HG02623 (cell line): ENCODE measurements around the gene RETREG1.
"Not testable (repeated sequence)": the region's sequence is repeated elsewhere in the genome, so short reads cannot be mapped to it uniquely, and the experiment has no call there.

Experiments used
- ATAC-seq: cut with Tn5 transposase; IDR thresholded peaks from one replicate; pipeline ENCODE4 v1.9.1; 2021; ENCODE audit warnings: moderate library complexity; ENCODE audit not compliant: unreplicated experiment

RETREG1 gene

DNA sequence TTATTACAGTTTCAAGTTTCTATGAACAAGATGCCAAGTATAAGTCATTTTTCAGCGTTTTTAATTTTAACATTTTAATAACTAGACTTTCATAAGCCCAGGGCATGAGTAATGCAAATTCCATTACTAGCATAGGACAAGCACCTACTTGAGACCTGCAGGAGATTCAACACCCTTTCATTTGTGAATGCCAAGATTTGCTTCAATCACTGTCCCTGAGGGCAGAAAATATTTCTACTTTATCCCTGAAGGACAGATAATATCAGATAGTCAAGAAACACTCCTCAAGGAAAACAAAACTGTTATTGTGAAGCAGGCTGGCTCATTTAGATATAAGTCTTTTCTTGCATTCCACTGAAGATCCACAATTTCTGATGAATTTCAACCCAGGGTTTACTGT is 123.5 kb downstream of the RETREG1 start:
- no peak for ATAC-seq

DNA sequence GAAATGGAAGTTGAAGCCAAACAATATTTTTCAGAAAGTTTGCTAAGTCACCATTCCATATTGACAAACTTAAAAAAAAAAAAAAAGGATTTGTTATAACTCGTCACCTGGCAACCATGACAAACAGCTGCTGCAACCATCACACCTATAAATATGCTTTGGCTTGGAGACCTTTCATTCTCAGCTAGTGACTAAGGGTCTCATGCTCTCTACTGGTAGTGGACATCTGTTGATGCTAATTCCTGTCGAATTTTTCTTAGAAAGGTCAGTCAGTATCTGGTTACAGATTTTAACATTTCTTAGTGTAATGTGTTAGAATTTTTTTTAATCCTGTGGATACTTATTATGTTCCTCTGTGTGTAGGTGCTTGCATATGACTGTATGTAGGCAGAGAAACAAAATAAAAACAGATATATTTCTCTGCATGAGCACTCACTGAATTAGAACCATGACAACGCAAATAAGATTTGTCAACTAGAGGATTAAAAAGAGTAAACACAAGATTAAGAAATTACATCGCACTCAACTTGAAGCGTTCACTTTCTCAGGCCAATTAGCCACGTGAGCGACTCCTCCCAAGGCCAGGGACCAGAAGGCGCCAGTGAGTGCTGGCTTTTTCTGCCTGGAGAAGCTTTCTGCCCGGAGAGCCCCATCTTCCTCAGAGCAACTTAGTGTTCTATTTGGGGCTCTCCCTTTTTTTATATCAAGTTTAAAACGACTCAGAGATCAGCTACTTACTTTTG is 124.2 kb downstream of the RETREG1 start:
- ATAC-seq: no peak

DNA sequence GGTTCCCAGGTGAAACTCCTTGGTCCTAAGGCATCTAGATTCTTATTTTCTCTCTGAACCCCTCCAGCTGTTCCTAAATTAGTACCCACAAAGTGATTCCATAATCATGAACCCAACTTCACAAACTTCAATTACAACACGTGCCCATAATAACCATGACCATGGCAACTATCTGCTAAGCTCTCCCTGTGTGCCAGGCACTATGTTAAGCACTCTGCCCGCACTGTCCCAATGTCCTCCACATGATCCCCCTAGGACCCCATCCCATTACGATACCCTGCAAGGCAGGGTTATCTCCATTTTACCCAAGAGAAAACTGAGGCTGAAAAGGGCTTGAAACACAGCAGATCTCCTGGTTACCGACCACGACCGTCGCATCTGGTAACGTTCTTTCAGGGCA is 125.9 kb downstream of the RETREG1 start:
- ATAC-seq: no peak

DNA sequence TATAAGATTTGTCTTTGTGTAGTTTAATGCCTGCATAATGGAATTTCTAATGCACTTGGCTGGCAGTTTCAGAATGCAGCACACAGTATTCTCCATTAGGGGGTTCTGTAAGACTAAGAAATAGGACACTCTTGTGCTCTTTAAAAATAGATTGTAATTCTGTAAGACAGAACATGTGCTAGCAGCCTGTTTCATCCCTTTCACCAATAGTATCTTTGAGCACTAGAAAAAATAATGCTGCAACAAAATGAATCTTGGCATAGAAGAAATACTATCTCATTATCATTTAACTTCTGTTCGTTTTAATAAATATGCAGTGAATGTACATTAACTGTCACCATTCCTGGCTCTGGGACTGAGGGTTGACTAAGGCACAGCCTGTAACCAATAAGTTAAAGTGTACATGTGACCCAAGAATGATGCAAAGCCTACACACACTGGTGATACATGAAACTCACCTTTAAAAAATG is 127.4 kb downstream of the RETREG1 start:
- peak; percentile 64 for ATAC-seq

DNA sequence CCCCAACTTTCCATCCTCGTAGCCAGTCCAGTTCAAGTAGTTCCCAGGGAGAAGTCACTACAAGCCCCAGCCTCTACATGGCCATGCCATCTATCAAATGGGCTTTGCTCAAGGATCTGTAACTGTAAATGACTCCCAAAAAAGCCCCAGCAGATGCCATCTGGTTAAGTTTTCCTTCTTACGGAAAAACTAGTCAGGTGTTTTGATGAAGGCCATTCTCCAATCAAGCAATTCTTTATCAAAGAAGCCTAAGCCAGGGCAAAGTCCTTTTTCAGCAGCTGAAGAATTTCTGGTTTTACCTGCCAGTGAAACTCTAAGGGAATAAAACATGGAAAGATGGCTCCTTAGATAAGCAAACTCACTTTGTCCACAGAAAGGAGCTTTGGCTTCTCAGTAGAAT is 129.3 kb downstream of the RETREG1 start:
- no peak for ATAC-seq

DNA sequence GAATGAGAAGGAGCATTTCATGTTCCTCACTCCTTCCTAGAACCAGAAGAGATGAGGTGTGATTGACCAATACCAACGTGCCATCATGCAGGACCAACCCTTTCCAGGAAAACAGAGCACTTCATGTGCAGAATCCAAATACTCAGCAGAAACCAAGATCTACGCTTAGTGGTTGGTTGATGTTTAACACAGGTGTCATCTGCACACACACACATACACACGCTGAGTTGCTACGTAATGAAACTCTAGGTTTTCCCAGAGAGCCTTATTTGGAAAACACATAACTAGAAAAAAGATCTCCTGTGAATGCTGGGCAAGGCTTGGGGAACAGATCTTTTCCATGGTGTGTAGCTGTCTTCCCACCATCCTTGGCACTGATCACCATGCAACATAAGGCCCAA is 130.1 kb downstream of the RETREG1 start:
- ATAC-seq: no peak

DNA sequence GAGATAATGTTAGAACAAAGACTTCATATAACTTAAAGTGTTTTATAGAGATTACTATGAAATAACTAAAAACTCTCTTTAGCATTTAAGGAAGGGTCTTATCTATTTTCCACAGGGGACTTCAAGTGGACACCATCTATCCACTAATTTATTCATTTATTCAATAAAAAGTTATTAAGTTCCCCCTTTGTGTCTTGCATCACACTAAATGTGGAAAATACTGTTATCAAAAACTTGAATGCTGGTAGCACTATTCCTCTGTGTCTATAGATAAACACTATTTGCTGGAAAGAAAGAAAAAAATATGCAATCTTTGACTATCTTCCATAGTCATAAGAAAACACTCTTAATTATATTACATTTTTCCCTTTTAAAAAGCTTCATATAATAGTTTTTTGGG is 131.1 kb downstream of the RETREG1 start:
- no peak for ATAC-seq

DNA sequence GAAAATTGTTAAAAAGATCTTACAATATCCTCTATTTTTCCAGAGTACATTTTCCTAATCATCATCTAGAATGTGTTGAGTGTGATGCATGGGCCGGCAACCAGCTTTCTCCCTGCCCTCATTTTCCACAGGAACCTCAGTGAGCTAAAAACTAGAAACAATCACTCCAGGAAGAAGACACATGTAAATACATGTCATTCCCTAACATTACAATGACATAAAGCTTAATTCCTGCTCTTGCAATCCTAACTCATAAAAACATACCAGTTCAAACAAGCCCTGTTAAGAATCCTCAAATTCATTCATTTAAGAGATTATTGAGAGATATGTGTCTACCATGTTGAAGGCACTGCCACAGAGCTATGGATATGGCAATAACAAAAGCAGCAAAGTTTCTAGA is 132.7 kb downstream of the RETREG1 start:
- no peak for ATAC-seq

DNA sequence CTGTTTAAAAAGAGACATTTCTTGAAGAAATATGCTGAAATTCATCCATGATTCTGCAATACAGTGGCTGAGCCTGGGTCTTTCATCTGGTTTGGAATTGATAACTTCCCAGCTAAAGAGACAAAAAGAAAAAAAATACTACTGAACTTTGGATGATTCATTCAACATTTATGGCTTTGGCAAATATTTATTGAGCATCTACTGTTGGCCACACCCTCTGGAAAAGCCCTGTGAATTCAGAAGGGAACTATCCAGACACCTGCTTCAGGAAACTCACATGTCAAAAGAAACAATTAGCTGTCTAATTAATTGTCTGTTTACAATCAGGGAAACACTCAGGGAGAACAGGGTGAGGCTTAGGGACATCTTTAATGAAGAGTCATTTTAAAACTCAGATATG is 133.4 kb downstream of the RETREG1 start:
- no peak for ATAC-seq

DNA sequence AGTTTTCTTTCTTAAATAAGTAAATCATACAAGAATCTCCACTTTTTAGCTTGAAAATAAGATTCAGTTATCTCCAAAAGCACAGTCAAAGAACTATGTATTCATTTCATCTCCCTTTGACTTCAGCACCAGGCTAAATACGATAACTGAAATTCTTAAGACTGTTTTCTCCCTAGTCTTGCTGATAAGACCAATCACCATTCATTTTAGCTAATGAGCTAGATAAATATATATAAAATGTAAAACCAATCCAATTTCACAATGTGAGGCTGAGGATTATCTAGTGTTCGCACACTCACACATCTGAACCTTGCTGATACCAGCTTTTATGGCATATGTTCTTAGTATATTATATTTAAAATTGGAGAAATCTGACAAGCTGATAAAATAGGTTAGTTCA is 133.9 kb downstream of the RETREG1 start:
- no peak for ATAC-seq

DNA sequence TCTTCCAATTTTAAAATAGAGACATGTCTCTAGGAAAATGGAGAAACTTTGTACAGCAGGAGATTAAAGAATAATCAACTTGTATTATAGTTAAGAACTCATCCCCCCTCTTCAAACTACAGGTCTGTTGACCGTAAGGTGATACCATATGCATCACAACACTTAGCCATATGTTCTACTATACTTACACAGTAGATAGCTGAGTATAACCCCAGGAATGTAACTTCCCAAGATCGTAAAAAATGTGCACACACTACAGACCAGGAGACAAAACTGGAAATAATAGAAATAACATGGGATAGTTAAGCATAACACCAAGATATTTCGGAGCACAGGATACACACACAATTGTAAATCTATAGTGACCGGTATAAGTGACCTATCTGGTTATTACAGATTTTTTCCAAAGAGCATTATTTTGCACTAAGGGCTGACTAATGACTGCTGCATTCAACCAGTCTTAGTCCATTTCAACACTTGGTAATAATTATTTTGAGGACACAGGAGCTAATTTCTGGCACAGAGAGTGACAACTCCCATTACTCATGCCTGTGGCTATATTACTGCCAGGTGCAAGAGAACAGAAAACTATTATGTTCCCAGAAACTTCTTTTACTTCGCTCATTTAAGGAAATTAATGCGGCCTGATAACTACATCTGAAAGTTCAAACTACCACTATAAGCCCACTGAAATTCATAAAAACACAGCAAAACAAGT is 135.8 kb downstream of the RETREG1 start:
- no peak for ATAC-seq

DNA sequence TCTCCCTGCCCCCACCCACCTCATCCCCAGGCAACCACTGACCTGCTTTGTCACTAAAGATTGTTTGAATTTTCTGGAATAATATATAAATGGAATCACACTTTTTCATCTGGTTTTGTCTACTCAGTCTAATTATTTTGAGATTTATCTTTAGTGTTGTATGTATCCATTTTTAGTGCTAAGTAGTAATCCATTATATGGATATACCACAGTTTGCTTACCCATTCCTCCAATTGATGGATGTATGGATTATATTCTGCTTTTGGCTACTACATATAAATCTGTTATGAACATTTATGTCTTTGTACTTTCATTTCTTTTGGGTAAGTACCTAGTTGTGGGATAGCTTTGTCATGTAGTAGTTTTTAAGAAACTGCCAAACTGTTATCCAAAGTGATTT is 136.7 kb downstream of the RETREG1 start:
- ATAC-seq: no peak

DNA sequence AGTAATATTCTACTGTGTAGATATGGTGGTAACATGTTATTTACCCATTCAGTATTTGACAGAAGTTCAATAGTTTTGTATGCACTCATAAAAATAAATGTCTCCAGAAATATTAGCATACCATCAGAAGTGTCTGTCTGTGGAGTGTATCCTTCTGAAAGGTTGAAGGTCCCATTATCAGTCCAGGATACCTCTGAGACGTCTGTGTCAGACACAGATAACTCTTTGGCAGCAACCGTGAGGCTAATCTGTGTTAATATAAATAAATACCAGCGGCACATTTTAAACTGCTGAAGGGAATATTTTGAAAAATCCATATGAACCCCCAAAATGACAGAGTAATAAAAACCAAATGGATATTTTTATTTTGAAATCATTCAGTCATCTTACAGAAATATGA is 139.3 kb downstream of the RETREG1 start:
- no peak for ATAC-seq

DNA sequence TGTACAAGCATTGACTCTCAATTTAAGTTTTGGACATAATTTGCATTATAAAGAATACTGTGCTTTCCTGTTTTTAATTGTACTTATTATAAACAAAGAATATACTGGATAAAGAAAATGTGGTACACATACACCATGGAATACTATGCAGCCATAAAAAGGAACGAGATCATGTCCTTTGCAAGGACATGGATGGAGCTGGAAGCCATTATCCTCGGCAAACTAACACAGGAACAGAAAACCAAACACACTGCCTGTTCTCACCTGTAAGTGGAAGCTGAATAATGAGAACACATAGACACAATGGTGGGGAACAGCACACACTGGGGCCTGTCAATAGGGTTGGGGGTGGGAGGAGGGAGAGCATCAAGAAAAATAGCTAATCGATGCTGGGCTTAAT is 140.4 kb downstream of the RETREG1 start:
- ATAC-seq: not testable (repeated sequence)

DNA sequence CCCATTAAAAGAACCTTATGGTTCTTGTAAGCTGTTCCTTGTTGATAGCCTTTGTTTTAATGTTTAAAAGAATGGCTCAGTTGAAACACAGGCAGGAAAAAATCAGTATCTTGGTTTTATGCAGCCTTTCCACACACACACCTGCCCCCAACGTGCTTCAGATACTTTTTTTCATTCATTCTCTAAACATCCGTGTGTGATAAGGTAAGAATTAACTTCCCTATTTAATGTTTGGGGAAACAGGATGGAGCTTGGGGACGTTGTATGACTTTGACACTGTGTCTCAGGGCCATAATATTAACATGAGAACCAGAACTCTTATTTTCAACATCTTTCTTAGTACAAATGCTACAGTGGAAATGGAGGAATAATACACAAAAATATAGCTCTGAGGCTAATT is 145.4 kb downstream of the RETREG1 start:
- no peak for ATAC-seq

DNA sequence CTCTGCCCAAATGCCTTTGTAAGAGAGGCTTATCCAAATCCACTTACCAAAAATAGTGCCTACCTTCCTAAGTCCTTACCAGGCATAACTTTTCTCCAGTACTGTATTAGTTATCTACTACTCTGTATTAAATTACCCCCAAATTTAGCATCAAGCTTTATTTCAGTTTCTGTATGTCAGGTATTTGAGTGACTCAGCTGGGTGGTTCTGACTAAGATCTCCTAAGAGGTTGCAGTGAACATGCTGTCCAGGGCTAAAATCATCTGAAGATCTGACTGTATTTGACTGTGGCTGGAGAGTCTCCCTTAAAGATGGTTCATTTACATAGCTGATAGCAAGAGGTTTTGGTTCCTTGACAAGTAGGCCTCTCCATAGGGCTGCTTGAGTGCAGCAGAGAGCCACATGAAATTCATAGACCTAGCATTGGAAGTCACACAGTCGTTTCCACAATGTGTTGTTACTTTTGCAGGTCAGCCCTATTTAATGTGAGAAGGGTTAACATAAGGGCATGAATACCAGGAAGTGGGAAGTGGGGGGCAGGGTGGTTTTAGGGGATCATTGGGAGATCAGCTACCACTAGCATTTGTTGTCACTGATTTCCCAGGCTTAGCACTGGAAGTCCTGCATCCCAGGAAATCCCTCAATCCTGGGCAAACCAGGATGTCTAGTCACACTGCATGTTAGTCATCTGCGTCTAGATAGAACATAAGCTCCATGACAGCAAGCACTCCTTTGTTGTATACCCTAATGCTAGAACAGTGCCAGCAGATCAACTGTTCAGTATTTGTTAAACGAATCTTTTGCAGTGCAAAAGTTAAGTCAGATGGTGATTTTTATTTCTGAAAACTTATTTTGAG is 149.2 kb downstream of the RETREG1 start:
- peak; percentile 74 for ATAC-seq

DNA sequence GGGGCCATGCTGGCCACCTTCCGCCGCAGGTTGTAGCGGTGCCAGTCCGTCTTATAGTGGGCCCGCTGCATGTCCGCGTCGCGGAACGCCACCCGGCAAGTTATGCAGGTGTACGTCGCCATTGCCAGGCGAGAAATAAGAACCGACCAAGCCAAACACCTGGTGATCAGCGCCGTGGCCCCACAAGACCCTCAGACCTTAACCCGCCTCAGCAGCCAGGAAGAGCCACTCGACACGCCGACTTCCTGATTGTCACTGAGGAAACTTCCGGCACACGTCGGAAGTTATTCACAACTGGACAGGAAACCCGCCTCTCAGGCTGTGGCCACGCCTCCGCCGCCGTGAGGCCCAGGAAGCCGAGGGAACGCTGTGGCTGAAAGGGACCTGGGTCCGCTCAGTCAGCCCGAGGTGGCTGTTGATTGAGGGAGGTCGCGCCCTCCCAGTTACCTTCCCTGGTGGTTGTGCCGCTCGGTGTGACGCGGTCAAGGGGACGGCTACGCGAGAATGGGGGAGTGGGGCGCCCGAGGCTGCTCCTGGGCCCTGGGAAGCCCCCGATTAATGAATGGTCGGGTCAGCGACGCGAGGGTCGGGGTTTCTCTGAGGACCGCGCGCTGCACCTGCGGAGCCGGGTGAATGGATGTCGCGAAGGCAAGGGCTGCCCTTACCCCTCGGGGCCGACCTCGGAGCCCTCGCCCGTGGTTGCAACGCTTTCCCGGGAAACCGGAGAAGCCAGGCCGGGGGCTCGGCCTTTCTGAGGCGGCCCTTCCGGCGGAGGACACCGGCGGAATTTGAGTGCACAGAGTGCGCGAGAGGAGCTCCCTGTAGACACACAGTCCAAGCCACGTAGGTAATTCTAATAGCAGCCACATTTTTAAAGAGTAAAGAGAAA is 151.0 kb downstream of the RETREG1 start, which contains the start of gene ZNF622:
Gene ZNF622, minus strand, starts transcription at position 257 of the 889 bp plus-strand sequence. Its CDS starts 135 bp downstream, at position 122.
- peak; percentile 75 for ATAC-seq

DNA sequence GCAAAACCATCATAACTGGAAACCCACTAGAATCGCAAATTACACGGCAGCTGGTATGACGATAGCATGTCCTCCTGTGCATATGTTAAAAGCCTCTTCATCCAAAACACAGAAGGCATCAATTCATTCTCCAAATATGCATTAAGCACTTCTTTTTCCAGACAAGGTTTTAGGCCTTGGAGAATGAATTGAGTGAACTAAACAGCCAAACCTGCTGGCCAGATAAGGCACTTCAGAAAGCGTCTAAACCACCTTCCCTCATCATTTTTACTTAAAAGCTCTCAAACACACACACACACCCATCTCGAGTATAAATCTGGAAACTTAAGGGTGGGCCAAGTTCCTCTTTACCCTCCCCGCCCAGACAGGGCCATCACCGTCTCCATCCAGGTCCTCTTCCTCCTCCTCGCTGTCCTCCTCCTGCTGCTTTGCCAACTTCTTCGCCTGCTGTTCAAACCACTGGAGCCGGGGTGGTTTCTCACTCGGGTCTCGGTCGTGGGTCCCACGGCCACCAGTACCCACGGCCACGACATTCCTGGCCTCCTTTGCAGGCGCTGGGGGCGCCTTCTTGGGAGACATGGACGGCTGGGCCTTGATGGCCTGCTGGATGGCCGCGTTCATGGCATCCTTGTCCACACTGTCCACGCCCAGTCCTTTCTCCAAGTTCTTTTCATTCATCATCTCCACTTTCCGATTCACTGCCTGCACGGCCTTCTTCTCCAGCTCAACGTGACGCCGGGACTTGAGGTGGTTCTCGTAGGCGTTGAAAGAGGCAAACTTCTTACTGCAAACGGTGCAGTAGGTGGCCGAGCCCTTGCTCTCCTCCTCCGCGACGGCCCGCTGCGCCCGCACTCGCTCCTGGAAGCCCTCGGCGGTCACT is 151.9 kb downstream of the RETREG1 start:
- no peak for ATAC-seq

DNA sequence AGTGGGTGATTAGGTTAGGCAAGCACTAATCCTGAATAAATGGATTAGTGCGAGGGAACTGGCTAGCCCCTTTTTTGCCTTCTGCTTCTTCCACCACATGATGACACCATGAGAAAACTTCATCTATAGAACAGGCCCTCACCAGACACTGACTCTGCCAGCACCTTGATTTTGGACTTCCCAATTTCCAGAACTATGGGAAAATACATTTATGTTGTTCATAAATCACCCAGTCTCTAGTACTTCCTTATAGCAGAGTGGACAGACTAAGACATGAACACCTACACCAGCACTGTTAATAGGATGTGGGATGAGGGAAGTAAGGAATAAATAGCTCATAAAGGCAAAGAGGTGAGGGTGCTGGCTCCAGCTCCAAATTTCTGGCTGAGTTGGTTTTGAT is 152.6 kb downstream of the RETREG1 start:
- no peak for ATAC-seq
